Cardiac fibroblast (primary cell): ENCODE results near the gene SND1.

Source experiments
- DNase-seq, 2 donors: peaks; one replicate each; pipeline versions ENCODE4 v3.0.0 to v3.0.0-alpha.2; 2010; ENCODE audit warnings: low read depth in 2 of 2
- H3K4me3 ChIP-seq, 2 donors: replicated peaks in 1 of 2; 1 replicate in 1 of 2; 2 replicates in 1 of 2; pipeline ENCODE4 v1.5.1; 2011; ENCODE audit warnings: low read depth in 2 of 2, low read length in 2 of 2, mild to moderate bottlenecking in 2 of 2, moderate library complexity in 1 of 2
- TF ChIP-seq, protein P1 (sequence below): IDR thresholded peaks from one replicate; pipeline ENCODE4 v1.5.1; 2011; ENCODE audit warnings: low read depth, mild to moderate bottlenecking, low read length, inconsistent platforms

SND1 gene

DNA sequence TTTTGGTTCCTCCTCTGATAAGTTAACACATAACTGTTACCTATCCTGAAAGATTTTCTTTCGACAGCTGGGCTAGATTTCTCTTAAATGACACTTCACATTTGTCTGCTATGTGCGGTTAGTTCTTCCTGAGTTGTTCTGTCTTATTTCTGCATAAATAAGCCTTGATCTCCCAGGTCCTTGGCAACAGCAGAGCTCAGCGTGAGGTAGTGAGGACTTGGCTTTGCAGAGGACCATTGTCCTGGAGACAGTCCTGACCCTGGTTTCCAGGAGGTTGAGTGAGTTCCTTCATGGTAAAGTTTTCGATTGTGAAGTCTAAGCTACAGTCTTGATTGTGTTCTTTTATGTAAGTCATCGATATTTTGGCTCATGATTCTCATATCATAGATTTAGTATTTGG is 23.7 kb downstream of the SND1 start:
- H3K4me3 ChIP-seq, result no peak overlapping the region
- no peak for DNase-seq
- TF ChIP-seq, protein P1, sequence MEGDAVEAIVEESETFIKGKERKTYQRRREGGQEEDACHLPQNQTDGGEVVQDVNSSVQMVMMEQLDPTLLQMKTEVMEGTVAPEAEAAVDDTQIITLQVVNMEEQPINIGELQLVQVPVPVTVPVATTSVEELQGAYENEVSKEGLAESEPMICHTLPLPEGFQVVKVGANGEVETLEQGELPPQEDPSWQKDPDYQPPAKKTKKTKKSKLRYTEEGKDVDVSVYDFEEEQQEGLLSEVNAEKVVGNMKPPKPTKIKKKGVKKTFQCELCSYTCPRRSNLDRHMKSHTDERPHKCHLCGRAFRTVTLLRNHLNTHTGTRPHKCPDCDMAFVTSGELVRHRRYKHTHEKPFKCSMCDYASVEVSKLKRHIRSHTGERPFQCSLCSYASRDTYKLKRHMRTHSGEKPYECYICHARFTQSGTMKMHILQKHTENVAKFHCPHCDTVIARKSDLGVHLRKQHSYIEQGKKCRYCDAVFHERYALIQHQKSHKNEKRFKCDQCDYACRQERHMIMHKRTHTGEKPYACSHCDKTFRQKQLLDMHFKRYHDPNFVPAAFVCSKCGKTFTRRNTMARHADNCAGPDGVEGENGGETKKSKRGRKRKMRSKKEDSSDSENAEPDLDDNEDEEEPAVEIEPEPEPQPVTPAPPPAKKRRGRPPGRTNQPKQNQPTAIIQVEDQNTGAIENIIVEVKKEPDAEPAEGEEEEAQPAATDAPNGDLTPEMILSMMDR, result no peak

DNA sequence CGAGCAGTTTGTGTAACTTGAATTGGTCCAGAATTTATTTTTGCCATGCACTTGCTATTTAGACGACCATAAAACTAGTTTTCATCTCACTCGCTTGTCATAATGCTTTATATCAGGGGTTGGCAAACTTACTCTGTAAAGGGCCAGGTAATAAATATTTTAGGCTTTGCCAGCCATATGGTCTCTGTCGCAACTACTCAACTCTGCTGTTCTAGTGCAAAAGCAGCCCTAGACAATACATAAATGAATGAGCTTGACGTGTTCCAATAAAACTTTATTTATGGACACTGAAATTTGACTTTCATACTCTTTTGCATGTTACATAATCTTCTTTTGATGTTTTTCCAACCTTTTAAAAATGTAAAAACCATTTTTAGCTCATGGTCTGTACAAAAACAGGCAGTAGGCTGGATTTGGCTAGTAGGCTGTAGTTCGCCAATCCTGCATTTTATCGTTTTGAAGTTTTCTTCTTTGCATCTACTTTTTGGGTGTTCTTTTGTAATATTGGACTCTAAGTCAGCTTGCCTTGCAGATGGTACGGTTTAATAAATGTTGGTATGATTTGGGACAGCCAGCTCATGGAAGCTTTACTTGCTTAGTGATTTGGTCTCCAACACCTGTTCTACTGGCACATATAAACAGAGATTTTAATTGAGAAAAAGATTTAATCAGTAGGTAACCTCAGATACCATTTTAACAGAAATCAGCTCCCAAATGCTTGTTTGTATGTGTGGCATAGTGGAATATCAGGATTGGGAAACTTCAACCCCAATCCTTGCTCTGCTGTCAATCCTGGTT is 25.6 kb downstream of the SND1 start:
- DNase-seq, result no peak
- TF ChIP-seq, protein P1, result no peak
- no peak overlapping the region for H3K4me3 ChIP-seq

- DNase-seq, result no peak
- TF ChIP-seq, protein P1, result no peak
- no peak overlapping the region for H3K4me3 ChIP-seq
Measured at GRCh38 chr7:127678337-127678736, 26.3 kb downstream of the SND1 start.

- TF ChIP-seq, protein P1, result no peak
- DNase-seq, result peak in 1 of 2 donors; percentile 25
- no peak overlapping the region for H3K4me3 ChIP-seq
Measured at GRCh38 chr7:127678947-127679346, 27.0 kb downstream of the SND1 start.

- DNase-seq, result no peak
- TF ChIP-seq, protein P1, result no peak
- H3K4me3 ChIP-seq, result no peak overlapping the region
Measured at GRCh38 chr7:127680983-127681382, 29.0 kb downstream of the SND1 start.

DNA sequence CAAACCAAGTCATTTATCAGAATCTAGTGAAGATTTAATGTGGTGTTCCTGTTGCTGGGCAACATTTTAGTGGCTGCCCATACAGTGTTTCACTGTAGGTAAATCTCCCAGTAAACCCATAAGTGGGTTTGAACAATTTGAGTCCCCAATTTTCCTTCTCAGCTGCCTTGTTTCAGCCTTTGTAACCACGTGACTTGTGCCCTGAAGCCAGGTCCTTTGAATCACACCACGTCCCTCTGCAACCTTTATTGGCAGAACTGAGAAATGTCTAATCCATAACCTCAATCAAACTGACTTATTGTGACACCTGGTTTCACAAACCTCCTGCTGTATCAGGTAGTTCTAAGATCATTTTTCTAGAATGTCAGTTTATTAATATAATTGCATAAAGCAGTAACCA is 30.1 kb downstream of the SND1 start:
- DNase-seq, result no peak
- TF ChIP-seq, protein P1, result no peak
- H3K4me3 ChIP-seq, result no peak overlapping the region
